Rectal smooth muscle tissue (tissue), 1 donor: ENCODE results near the gene XPA.
"Not testable (repeated sequence)": the region's sequence is repeated elsewhere in the genome, so short reads cannot be mapped to it uniquely, and the experiment has no call there.

ENCODE experiments used
- H3K27ac ChIP-seq: one replicate; pipeline ENCODE4 v1.7.0; 2013; ENCODE audit warnings: low read depth, low read length, inconsistent platforms
- H3K27me3 ChIP-seq: one replicate; pipeline ENCODE4 v1.7.0; 2013; ENCODE audit warnings: low read length; ENCODE audit not compliant: control insufficient read depth, insufficient read depth
- H3K36me3 ChIP-seq: one replicate; pipeline ENCODE4 v1.7.0; 2013; ENCODE audit warnings: low read length; ENCODE audit not compliant: control insufficient read depth, insufficient read depth
- H3K4me1 ChIP-seq: one replicate; pipeline ENCODE4 v1.7.0; 2013; ENCODE audit warnings: low read length; ENCODE audit not compliant: control insufficient read depth, insufficient read depth
- H3K4me3 ChIP-seq: one replicate; pipeline ENCODE4 v1.7.0; 2013; ENCODE audit warnings: low read length
- H3K9ac ChIP-seq: one replicate; pipeline ENCODE4 v1.7.0; 2013; ENCODE audit warnings: low read length

The XPA gene

GRCh38 chr9:97696803-97697601, at the start of gene XPA:
TSS of gene XPA (minus strand) at chr9:97697340. CDS start at chr9:97697292, 48 bp downstream.
- Histone ChIP-seq H3K36me3 (no peaks in the 10 kb centered on the region), H3K27me3 (no peaks in the 10 kb centered on the region), H3K4me3 (peak within 1 kb of the TSS; percentile 86), H3K9ac (peak within 1 kb of the TSS; percentile 80), H3K27ac (peak within 1 kb of the TSS; percentile 94), H3K4me1 (peaks cover 22% of the 10 kb centered on the region)

- H3K4me3 ChIP-seq, result no peak overlapping the region
- H3K27me3 ChIP-seq, result peaks cover 7% of the 10 kb centered on the region
- no peak overlapping the region for H3K9ac ChIP-seq
- H3K27ac ChIP-seq, result no peak overlapping the region
- H3K36me3 ChIP-seq, result no peaks in the 10 kb centered on the region
- H3K4me1 ChIP-seq, result peaks cover 4% of the 10 kb centered on the region
These were observed 47.9 kb upstream of the XPA start for GRCh38 chr9:97744710-97745708.

GRCh38 chr9:97744025-97744424, 46.9 kb upstream of the XPA start:
- H3K4me3 ChIP-seq, H3K9ac ChIP-seq, H3K4me1 ChIP-seq, H3K27me3 ChIP-seq, H3K36me3 ChIP-seq, H3K27ac ChIP-seq: not testable (repeated sequence)

GRCh38 chr9:97742545-97742944, 45.4 kb upstream of the XPA start:
- no peak overlapping the region for H3K27ac ChIP-seq
- H3K27me3 ChIP-seq, result peaks cover 9% of the 10 kb centered on the region
- H3K4me1 ChIP-seq, result peaks cover 4% of the 10 kb centered on the region
- no peak overlapping the region for H3K9ac ChIP-seq
- no peak overlapping the region for H3K4me3 ChIP-seq
- H3K36me3 ChIP-seq, result no peaks in the 10 kb centered on the region

GRCh38 chr9:97741947-97742346, 44.8 kb upstream of the XPA start:
- Histone ChIP-seq H3K9ac (no peak overlapping the region), H3K27me3 (peaks cover 9% of the 10 kb centered on the region), H3K27ac (no peak overlapping the region), H3K36me3 (no peaks in the 10 kb centered on the region), H3K4me1 (peaks cover 4% of the 10 kb centered on the region), H3K4me3 (no peak overlapping the region)

GRCh38 chr9:97740848-97741821, 44.0 kb upstream of the XPA start:
- H3K27ac ChIP-seq, result no peak overlapping the region
- peaks cover 4% of the 10 kb centered on the region for H3K4me1 ChIP-seq
- no peaks in the 10 kb centered on the region for H3K36me3 ChIP-seq
- H3K4me3 ChIP-seq, result peak overlapping the region; percentile 58
- H3K27me3 ChIP-seq, result peaks cover 9% of the 10 kb centered on the region
- H3K9ac ChIP-seq, result no peak overlapping the region

GRCh38 chr9:97737429-97737828, 40.3 kb upstream of the XPA start:
- Histone ChIP-seq H3K36me3 (no peaks in the 10 kb centered on the region), H3K27me3 (peaks cover 9% of the 10 kb centered on the region), H3K9ac (no peak overlapping the region), H3K4me3 (no peak overlapping the region), H3K4me1 (peaks cover 4% of the 10 kb centered on the region), H3K27ac (no peak overlapping the region)

GRCh38 chr9:97735070-97735600, 38.0 kb upstream of the XPA start:
- Histone ChIP-seq H3K36me3 (no peaks in the 10 kb centered on the region), H3K4me1 (no peaks in the 10 kb centered on the region), H3K4me3 (no peak overlapping the region), H3K27me3 (peaks cover 3% of the 10 kb centered on the region), H3K9ac (no peak overlapping the region), H3K27ac (no peak overlapping the region)

- Histone ChIP-seq H3K36me3 (no peaks in the 10 kb centered on the region), H3K4me1 (no peaks in the 10 kb centered on the region), H3K4me3 (no peak overlapping the region), H3K27me3 (no peaks in the 10 kb centered on the region), H3K9ac (no peak overlapping the region), H3K27ac (no peak overlapping the region)
These were observed 29.6 kb upstream of the XPA start for GRCh38 chr9:97726716-97727115.

GRCh38 chr9:97723819-97724218, 26.7 kb upstream of the XPA start:
- H3K27me3 ChIP-seq, result no peaks in the 10 kb centered on the region
- no peak overlapping the region for H3K4me3 ChIP-seq
- no peak overlapping the region for H3K27ac ChIP-seq
- no peak overlapping the region for H3K9ac ChIP-seq
- no peaks in the 10 kb centered on the region for H3K36me3 ChIP-seq
- no peaks in the 10 kb centered on the region for H3K4me1 ChIP-seq

- Histone ChIP-seq H3K27ac (no peak overlapping the region), H3K9ac (no peak overlapping the region), H3K4me3 (no peak overlapping the region), H3K4me1 (no peaks in the 10 kb centered on the region), H3K27me3 (no peaks in the 10 kb centered on the region), H3K36me3 (no peaks in the 10 kb centered on the region)
These were observed 25.2 kb upstream of the XPA start for GRCh38 chr9:97722331-97722730.
